AG20443 (cell line): ENCODE results near the gene GABRR1.
A peak's percentile ranks its signal among the peaks of the same experiment; 100 is the strongest.
"Not testable (repeated sequence)": the region's sequence is repeated elsewhere in the genome, so short reads cannot be mapped to it uniquely, and the experiment has no call there.

Experiments used
- DNase-seq: peaks from one replicate; pipeline ENCODE4 v3.0.0; 2012; ENCODE audit warnings: low spot score, mixed read lengths

The GABRR1 gene

DNA sequence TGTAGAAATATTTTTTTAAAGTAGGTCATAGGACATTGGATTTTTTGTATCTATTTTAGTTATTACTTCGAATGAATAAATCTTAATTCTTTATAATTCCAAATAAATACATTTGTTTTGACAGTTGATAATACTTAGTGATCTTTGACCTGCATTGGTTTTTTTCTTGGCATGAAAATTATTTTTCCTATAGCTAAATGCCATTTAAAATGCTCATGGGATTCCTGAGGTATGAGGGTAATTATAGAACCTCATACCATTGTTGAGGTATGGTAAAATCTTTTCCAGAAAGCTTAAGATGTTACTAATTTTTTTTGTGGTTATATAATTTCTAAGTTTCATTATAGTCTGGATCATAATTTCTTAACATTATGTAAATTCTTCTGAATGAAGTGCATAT lies 63.0 kb downstream of the GABRR1 start:
- DNase-seq: no peak

DNA sequence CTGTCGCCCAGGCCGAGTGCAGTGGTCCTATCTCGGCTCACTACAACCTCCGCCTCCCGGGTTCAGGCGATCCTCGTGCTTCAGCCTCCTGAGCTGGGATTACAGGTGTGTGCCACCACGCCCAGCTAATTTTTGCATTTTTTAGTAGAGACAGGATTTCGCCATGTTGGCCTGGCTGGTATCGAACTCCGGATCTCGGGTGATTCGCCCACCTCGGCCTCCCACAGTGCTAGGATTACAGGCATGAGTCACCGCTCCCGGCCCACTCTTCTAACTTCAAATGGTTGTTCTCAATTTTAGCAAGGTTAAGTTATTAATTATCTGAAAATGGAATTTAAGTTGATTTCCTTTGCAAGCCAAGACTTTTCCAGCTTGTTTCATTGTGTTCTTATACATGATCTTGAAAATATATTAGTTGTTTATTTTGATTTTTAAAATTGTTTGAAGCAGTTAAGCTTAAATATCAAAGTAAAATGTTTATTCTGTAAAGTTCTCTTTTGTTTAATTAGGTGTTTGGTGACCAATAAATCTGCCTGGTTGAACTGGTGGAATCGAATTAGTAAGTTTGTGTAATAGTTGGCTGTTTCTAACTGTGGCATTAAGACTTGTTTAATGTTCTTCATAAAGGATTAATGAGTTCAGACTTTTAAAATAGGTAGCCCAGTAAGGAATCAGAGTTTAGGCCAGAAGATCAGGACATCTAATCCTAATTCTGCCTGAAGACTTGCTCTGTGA lies 69.0 kb downstream of the GABRR1 start:
- no peak for DNase-seq

DNA sequence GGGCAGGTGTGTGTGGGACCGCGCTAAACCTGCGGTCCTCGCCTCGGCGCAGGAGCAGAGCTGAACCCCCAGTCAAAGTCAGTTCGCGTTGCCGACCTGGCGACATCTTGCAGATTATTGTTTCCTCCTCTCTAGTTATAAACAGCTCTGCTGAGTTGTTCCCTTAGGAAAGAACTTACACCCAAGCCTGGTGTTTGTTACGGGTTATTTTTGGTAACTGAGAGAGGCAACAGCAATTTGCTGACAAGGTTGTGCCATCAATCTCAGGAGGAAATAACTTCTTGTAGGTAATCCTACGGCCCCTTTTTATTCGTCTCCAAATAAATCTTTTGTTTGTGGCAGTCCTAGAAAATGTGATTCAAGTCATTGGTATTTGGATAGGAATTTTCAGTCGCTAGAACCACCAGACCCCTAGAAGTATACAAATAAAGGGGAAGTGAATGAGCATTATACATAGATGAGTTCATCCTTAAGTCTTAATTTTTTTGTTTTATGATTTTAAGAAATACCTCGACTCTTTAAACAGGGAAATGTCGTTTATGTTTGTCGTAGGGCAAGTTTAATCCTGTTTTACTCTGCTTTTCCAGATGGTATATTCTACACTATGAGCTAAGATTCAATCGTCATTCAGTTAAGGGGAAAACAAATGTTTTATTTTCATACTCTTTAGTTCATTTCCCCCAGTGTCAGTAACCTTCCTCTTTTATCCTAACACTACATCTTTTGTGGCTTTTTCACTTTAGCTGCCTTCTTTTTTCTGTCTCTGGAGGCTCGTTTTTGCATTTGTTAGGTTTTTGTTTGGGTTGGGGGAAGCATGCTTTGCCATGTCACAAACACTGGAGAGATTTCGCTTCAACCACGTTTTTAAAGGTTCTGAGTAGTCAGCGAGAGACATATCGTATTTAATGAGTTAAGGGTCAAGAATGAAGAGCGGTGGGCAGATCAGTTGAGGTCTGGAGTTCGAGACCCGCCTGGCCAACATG lies 70.1 kb downstream of the GABRR1 start:
- DNase-seq: peak; percentile 27

DNA sequence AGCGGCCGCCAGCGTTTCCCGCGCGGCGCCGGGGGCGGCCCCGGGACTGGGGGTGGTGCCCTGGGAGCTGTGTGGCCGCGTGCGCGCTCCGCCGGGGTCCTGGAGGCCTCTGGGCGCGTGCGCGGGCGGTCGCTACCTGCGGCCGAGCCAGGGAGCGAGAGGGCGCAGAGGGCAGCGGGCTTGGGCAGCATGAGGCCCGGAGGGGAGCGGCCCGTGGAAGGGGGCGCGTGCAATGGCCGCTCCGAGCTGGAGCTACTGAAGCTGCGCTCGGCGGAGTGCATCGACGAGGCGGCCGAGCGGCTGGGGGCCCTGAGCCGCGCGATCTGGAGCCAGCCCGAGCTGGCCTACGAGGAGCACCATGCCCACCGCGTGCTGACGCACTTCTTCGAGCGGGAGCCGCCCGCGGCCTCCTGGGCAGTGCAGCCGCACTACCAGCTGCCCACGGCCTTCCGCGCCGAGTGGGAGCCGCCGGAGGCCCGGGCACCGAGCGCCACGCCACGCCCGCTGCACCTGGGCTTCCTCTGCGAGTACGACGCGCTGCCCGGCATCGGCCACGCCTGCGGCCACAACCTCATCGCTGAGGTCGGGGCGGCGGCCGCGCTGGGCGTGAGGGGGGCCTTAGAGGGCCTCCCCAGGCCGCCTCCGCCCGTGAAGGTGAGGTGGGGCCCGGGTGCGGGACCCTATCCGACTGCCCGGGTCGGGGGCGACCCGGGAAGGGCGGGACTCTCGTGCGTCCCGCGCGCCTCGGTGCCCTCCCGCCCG lies 71.0 kb downstream of the GABRR1 start, which contains the start of gene PM20D2:
TSS of gene PM20D2 (plus strand) at position 100 of the 762 bp plus-strand sequence. CDS start at position 190, 90 bp downstream.
- DNase-seq: peak; percentile 81

DNA sequence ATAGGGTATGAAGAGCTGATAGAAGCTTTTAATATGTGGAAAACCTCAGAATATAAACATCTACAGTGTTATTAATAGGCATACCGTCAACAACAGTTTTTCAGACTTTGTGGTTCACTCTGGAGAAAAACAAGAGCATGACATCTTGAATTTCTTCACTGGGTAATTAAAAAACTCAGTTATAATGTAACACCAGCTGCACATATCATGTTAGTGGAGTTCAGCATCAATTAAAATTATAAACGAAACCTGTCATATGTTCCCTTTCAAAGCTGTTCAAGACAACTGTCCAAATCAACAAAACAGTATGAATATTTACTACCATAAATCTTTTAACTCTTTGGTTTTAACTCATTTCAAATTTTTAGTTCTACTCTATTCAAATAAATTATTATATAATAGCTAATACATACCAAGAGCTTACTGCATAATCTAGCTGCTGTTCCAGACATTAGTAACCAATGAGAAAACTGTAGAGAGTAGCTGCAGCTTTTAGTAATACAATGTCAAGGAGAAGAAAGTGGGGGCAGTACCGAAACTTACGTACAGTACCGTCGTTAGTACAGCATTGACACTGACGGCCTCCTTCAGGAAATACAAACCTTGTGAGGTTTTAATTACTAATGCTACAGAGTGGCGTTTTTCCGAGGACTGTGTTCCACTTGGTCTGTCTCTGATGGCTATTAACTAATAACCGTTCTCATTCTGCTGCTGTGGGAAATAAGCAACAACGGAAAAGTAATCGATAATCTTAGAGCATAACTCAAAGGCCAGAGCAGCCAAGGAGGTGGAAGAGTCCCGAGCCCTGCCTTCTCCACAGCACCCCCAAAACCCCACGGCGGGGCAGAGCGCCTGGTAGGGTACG lies 71.8 kb downstream of the GABRR1 start:
- peak; percentile 29 for DNase-seq

- no peak for DNase-seq
Measured at GRCh38 chr6:89144354-89144906, 72.7 kb downstream of the GABRR1 start.

DNA sequence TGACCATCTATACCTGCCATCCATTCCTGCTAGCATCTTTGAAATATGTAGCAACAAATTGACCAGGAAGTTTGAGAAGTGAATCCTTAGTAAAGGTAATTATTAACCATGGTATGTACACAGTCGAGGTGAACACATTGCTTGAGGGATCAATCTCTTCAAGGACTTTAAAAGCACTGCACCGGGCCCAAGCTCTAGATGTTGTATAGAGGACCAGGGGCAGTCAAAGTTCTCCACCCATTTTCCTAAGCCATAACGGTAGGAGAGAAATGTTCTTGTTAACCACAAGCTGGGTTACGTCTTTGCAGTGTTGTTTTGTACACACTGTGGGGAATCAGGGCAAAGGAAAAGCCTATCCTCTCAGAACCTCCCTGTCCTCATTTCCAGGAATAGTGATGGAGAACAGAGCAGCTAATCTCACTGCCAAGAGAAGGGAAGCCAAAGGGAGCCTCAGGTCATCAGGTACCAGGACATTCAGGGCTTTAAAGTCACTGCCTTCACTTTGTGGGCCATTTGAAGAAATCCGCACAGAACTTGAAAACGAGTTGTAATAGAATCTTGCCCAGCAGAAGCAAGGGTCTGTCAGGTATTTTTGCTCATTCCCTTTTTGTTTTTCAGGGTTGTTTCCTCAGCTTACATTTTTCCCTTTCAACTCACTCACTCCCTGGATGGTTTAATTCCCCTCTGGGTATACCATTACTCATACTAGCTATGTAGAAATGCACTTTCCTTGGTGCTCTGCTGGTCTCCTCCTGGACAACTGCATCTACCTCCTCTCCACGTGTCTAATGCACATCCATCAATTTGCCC lies 76.6 kb downstream of the GABRR1 start:
- no peak for DNase-seq

GRCh38 chr6:89139509-89140346 lies 77.4 kb downstream of the GABRR1 start:
- no peak for DNase-seq

DNA sequence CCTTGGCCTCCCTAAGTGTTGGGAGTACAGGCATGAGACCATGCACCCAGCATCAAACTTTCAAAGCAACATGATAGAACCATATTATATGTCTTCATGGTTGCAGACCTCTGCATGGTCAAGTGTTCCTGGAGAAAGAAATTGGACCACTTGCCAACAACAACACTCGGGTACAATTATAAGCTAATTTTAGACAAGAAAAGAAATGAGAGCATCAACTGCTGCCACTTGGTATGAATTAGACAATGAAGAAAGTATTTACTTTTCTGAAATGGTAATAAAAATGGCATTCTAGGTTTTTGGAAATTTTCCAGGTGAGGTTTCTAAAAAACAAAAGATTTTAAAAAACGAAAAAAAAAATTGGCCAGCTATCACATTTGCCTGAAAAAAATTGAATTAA lies 79.0 kb downstream of the GABRR1 start:
- DNase-seq: no peak

- DNase-seq: no peak
Measured at GRCh38 chr6:89134723-89135122, 82.4 kb downstream of the GABRR1 start.

DNA sequence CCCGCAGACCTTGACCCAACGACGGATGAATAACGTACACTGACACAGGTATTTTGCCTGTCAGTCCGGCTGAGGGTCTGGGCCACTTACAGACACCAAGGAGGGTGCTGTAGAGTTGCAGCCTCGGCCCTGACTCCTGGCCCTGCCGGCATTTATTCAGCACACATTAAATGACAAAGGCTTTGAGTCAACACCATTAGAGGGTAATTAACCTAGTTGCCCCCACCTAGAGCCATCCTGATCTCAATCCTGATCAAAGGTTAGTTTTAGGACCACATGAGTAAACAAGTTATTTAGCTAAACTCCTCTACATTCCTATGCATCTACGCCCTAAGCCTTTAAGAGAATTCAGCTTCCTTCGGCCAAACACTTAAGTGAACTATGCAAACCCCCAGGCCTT lies 83.2 kb downstream of the GABRR1 start:
- no peak for DNase-seq

GRCh38 chr6:89132057-89132456 lies 85.1 kb downstream of the GABRR1 start:
- DNase-seq: no peak

GRCh38 chr6:89131599-89131998 lies 85.6 kb downstream of the GABRR1 start:
- DNase-seq: no peak

- not testable (repeated sequence) for DNase-seq
Measured at GRCh38 chr6:89128256-89128671, 88.9 kb downstream of the GABRR1 start.
